ENCODE measurements around the gene IL2RA.

DNA sequence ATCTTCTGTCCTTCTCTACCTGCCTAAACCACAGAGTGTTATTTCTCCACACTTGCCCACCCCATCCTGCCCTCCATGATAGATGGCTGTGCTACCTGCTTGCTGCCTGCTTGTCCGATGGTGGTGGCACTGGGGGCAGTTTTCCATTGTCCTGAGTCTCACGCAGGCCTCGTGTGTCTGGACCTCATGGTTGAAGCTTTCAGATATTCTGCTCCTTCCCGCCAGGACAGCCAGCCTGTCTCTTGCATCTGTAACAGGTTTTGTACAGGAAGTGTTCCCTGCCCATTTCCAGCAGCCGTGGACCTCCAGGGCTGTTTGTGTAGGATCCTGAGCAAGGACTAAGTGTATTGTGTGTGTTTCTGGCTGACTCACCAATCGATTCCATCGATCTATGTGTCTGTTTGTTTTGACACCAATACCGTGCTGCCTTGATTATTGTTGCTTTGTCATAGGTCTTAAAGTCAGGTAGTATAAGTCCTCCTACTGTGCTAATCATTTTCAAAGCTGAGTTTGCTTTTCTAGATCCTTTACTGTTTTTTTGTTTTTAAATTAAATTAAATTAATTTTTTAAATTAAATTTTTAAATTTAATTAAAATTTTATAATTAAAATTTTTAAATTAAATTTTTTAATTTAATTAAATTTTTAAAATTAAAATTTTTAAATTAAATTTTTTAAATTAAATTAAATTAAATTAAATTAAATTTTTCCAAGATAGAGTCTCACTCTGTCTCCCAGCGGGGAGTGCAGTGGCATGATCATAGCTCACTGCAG, 93.3 kb downstream of the IL2RA start:
- TF ChIP-seq, protein P1, sequence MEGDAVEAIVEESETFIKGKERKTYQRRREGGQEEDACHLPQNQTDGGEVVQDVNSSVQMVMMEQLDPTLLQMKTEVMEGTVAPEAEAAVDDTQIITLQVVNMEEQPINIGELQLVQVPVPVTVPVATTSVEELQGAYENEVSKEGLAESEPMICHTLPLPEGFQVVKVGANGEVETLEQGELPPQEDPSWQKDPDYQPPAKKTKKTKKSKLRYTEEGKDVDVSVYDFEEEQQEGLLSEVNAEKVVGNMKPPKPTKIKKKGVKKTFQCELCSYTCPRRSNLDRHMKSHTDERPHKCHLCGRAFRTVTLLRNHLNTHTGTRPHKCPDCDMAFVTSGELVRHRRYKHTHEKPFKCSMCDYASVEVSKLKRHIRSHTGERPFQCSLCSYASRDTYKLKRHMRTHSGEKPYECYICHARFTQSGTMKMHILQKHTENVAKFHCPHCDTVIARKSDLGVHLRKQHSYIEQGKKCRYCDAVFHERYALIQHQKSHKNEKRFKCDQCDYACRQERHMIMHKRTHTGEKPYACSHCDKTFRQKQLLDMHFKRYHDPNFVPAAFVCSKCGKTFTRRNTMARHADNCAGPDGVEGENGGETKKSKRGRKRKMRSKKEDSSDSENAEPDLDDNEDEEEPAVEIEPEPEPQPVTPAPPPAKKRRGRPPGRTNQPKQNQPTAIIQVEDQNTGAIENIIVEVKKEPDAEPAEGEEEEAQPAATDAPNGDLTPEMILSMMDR (IDR thresholded peaks at IDR 0.05) = no peak
- TF ChIP-seq POLR2A (IDR thresholded peaks at IDR 0.05) = no peak
